Lower leg skin (tissue), 3 donors: ENCODE measurements around the gene GRHL1.

ENCODE experiments used
- POLR2A ChIP-seq, 2 donors: fragments of 450-650 bp; IDR thresholded peaks; one replicate each; pipeline ENCODE4 v1.6.1; 2016 to 2017; ENCODE audit warnings: antibody characterized with exemption in 2 of 2, mild to moderate bottlenecking in 1 of 2, moderate library complexity in 1 of 2
- TF ChIP-seq, protein P1 (sequence below), 3 donors: fragments of 450-650 bp; IDR thresholded peaks; one replicate each; pipeline ENCODE4 v1.5.1; 2016; ENCODE audit warnings: antibody characterized with exemption in 3 of 3, mild to moderate bottlenecking in 3 of 3, moderate library complexity in 2 of 3

- TF ChIP-seq, protein P1, sequence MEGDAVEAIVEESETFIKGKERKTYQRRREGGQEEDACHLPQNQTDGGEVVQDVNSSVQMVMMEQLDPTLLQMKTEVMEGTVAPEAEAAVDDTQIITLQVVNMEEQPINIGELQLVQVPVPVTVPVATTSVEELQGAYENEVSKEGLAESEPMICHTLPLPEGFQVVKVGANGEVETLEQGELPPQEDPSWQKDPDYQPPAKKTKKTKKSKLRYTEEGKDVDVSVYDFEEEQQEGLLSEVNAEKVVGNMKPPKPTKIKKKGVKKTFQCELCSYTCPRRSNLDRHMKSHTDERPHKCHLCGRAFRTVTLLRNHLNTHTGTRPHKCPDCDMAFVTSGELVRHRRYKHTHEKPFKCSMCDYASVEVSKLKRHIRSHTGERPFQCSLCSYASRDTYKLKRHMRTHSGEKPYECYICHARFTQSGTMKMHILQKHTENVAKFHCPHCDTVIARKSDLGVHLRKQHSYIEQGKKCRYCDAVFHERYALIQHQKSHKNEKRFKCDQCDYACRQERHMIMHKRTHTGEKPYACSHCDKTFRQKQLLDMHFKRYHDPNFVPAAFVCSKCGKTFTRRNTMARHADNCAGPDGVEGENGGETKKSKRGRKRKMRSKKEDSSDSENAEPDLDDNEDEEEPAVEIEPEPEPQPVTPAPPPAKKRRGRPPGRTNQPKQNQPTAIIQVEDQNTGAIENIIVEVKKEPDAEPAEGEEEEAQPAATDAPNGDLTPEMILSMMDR (IDR thresholded peaks at IDR 0.05) = no peak
- TF ChIP-seq POLR2A (IDR thresholded peaks at IDR 0.05) = no peak
These were observed 22.9 kb downstream of the GRHL1 start for GRCh38 chr2:9974343-9974742.
